ENCODE results near the gene IQCK.

The IQCK gene

DNA sequence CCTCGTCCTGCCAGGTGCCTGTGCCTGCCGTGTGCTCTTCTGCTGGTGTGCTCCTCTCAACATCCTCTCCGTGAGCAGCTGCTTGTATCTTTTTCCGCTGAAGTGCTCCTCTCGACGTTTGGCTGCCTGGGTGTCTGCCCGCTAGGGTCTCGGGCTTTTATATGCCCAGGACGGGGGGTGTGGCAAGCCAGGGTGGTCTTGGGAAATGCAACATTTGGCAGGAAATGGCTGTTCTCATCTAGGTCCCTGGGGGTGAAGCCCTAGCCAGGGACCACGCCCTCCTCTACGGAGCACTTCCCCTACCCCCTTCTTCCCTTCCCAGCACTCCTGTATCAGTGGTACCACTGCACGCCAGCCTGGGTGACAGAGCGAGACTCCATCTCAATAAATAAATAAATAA, 49.4 kb downstream of the IQCK start:
- no peak overlapping the region for H3K4me2 ChIP-seq (ENCODE audit: low read length)
- no peaks in the 10 kb centered on the region for H3K9me3 ChIP-seq (replicated peaks; ENCODE audit: low read length)
- no peaks in the 10 kb centered on the region for H3K4me1 ChIP-seq (ENCODE audit: control insufficient read depth, insufficient read depth, low read length)
- no peaks in the 10 kb centered on the region for H3K27me3 ChIP-seq (ENCODE audit: control insufficient read depth, insufficient read depth, low read length)
- H3K4me3 ChIP-seq (ENCODE audit: low read length), result no peak overlapping the region
- no peak overlapping the region for H3K9ac ChIP-seq (ENCODE audit: low read depth, low read length)
- H3K36me3 ChIP-seq (ENCODE audit: insufficient read depth, low read length), result no peaks in the 10 kb centered on the region

DNA sequence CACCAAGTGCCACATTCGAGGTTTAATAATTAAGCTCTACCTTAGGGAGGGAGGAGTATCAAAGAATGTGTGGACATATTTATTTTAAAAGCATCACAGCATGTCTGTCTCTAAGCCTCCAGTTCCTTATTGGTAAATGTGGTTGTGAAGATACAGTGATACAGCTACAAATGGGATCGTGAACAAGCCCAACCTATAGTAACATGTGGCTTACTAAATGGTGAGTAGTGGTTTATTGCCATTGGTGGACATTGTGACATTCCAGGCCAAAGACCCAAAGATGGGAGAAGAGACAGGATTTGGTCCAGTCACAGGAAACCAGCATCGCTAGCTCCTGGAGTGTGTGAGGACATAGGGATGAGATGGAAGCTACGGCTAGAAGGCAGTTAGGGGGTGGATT, 51.2 kb downstream of the IQCK start:
- no peaks in the 10 kb centered on the region for H3K9me3 ChIP-seq (replicated peaks; ENCODE audit: low read length)
- no peak overlapping the region for H3K9ac ChIP-seq (ENCODE audit: low read depth, low read length)
- no peak overlapping the region for H3K4me3 ChIP-seq (ENCODE audit: low read length)
- H3K36me3 ChIP-seq (ENCODE audit: insufficient read depth, low read length), result no peaks in the 10 kb centered on the region
- no peak overlapping the region for H3K4me2 ChIP-seq (ENCODE audit: low read length)
- H3K4me1 ChIP-seq (ENCODE audit: control insufficient read depth, insufficient read depth, low read length), result no peaks in the 10 kb centered on the region
- H3K27me3 ChIP-seq (ENCODE audit: control insufficient read depth, insufficient read depth, low read length), result no peaks in the 10 kb centered on the region

DNA sequence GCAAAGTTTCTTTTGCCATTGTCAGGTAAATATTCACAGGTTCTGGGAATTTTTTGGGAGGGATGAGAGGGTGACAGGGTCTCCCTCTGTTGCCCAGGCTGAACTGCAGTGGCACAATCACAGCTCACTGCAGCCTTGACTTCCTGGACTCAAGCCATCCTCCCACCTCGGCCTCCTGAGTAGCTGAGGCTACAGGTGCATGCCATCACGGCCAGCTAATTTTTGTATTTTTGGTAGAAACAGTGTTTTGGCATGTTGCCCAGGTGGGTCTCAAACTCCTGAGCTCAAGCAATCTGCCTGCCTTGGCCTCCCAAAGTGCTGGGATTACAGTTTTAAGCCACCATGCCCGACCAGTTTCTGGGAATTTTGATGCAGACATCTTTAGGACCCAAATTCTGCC, 53.0 kb downstream of the IQCK start:
- Histone ChIP-seq H3K36me3 (ENCODE audit: insufficient read depth, low read length) (no peaks in the 10 kb centered on the region), H3K4me1 (ENCODE audit: control insufficient read depth, insufficient read depth, low read length) (no peaks in the 10 kb centered on the region), H3K27me3 (ENCODE audit: control insufficient read depth, insufficient read depth, low read length) (no peaks in the 10 kb centered on the region), H3K4me3 (ENCODE audit: low read length) (no peak overlapping the region), H3K9me3 (replicated peaks; ENCODE audit: low read length) (no peaks in the 10 kb centered on the region), H3K9ac (ENCODE audit: low read depth, low read length) (no peak overlapping the region), H3K4me2 (ENCODE audit: low read length) (no peak overlapping the region)

DNA sequence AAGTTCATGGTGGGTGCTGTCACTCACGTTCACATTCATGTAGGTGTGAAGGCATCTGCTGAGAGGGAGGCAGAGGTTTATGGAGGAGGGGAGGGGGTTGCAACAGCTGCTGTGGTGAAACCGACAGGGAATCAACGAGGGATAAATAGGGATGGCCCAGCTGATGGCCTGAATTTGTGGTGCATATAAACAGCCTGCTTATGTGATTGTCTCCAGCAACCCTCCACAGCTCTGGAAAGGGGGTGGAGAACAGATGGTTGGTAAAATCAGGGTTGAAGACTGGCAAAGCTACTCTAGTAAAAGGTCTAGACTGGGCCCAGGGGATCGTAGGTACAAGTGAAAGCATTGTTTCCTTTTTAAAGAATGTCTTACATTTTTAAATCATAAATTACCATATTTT, 53.7 kb downstream of the IQCK start:
- Histone ChIP-seq H3K4me3 (ENCODE audit: low read length) (no peak overlapping the region), H3K9ac (ENCODE audit: low read depth, low read length) (no peak overlapping the region), H3K36me3 (ENCODE audit: insufficient read depth, low read length) (no peaks in the 10 kb centered on the region), H3K4me1 (ENCODE audit: control insufficient read depth, insufficient read depth, low read length) (no peaks in the 10 kb centered on the region), H3K27me3 (ENCODE audit: control insufficient read depth, insufficient read depth, low read length) (no peaks in the 10 kb centered on the region), H3K4me2 (ENCODE audit: low read length) (no peak overlapping the region), H3K9me3 (replicated peaks; ENCODE audit: low read length) (no peaks in the 10 kb centered on the region)

DNA sequence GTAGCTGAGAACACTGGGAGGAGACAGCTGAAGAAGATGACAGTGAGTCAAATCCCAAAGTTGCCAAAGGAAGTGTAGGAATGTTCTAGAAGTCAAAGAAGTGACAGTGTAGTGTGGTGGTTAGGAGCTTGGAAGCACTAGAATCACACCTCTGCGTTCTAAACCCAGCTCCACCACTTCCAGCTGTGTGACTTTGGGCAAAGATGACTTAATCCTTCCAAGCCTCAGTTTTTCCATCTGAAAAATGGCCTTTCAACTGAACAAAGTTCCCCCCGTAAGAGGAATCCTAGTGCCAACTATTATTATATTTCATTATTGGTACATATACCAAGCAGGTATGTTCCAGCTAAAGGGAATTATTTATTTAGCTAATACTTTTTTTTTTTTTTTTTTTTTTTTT, 56.0 kb downstream of the IQCK start:
- H3K9ac ChIP-seq (ENCODE audit: low read depth, low read length), result no peak overlapping the region
- H3K9me3 ChIP-seq (replicated peaks; ENCODE audit: low read length), result no peaks in the 10 kb centered on the region
- no peaks in the 10 kb centered on the region for H3K27me3 ChIP-seq (ENCODE audit: control insufficient read depth, insufficient read depth, low read length)
- H3K4me2 ChIP-seq (ENCODE audit: low read length), result no peak overlapping the region
- no peaks in the 10 kb centered on the region for H3K4me1 ChIP-seq (ENCODE audit: control insufficient read depth, insufficient read depth, low read length)
- H3K36me3 ChIP-seq (ENCODE audit: insufficient read depth, low read length), result no peaks in the 10 kb centered on the region
- H3K4me3 ChIP-seq (ENCODE audit: low read length), result no peak overlapping the region

GRCh38 chr16:19776147-19776546, 58.1 kb downstream of the IQCK start:
- Histone ChIP-seq H3K9ac (ENCODE audit: low read depth, low read length) (no peak overlapping the region), H3K36me3 (ENCODE audit: insufficient read depth, low read length) (no peaks in the 10 kb centered on the region), H3K4me2 (ENCODE audit: low read length) (no peak overlapping the region), H3K4me3 (ENCODE audit: low read length) (no peak overlapping the region), H3K4me1 (ENCODE audit: control insufficient read depth, insufficient read depth, low read length) (no peaks in the 10 kb centered on the region), H3K27me3 (ENCODE audit: control insufficient read depth, insufficient read depth, low read length) (no peaks in the 10 kb centered on the region), H3K9me3 (replicated peaks; ENCODE audit: low read length) (no peaks in the 10 kb centered on the region)

- H3K4me2 ChIP-seq (ENCODE audit: low read length), result no peak overlapping the region
- no peaks in the 10 kb centered on the region for H3K4me1 ChIP-seq (ENCODE audit: control insufficient read depth, insufficient read depth, low read length)
Measured at GRCh38 chr16:19776565-19776964, 58.5 kb downstream of the IQCK start.

GRCh38 chr16:19780321-19780720, 62.2 kb downstream of the IQCK start:
- H3K9me3 ChIP-seq (replicated peaks; ENCODE audit: low read length), result no peaks in the 10 kb centered on the region
- no peak overlapping the region for H3K4me2 ChIP-seq (ENCODE audit: low read length)
- H3K36me3 ChIP-seq (ENCODE audit: insufficient read depth, low read length), result no peaks in the 10 kb centered on the region
- no peaks in the 10 kb centered on the region for H3K27me3 ChIP-seq (ENCODE audit: control insufficient read depth, insufficient read depth, low read length)
- H3K4me3 ChIP-seq (ENCODE audit: low read length), result no peak overlapping the region
- H3K9ac ChIP-seq (ENCODE audit: low read depth, low read length), result no peak overlapping the region
- no peaks in the 10 kb centered on the region for H3K4me1 ChIP-seq (ENCODE audit: control insufficient read depth, insufficient read depth, low read length)

More at GRCh38 chr16:19776565-19776964, 58.5 kb downstream of the IQCK start:
- H3K27me3 ChIP-seq (ENCODE audit: control insufficient read depth, insufficient read depth, low read length), result no peaks in the 10 kb centered on the region
- no peak overlapping the region for H3K9ac ChIP-seq (ENCODE audit: low read depth, low read length)
- no peaks in the 10 kb centered on the region for H3K9me3 ChIP-seq (replicated peaks; ENCODE audit: low read length)
- H3K36me3 ChIP-seq (ENCODE audit: insufficient read depth, low read length), result no peaks in the 10 kb centered on the region
- no peak overlapping the region for H3K4me3 ChIP-seq (ENCODE audit: low read length)

DNA sequence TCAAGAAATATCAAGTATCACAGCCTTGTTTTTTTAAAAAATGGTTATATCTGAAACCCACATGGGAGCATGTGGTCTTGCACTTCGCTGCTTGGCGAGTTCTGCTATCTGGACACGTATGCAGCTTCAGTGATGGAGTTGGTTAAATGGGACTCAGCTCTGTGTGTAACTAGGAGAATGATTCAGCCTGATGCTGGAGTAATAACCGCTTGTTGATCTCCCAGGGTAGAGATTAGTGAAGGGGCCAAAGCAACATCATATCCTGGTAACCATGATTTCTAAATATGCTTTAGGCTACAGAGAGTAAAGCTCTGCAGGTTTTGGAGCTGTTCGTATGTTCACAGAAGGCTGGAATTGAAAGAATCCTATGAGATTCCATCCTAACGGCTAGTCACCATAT, 63.2 kb downstream of the IQCK start:
- no peaks in the 10 kb centered on the region for H3K27me3 ChIP-seq (ENCODE audit: control insufficient read depth, insufficient read depth, low read length)
- H3K4me1 ChIP-seq (ENCODE audit: control insufficient read depth, insufficient read depth, low read length), result no peaks in the 10 kb centered on the region
- no peak overlapping the region for H3K9ac ChIP-seq (ENCODE audit: low read depth, low read length)
- H3K36me3 ChIP-seq (ENCODE audit: insufficient read depth, low read length), result no peaks in the 10 kb centered on the region
- no peak overlapping the region for H3K4me2 ChIP-seq (ENCODE audit: low read length)
- no peaks in the 10 kb centered on the region for H3K9me3 ChIP-seq (replicated peaks; ENCODE audit: low read length)
- H3K4me3 ChIP-seq (ENCODE audit: low read length), result no peak overlapping the region

DNA sequence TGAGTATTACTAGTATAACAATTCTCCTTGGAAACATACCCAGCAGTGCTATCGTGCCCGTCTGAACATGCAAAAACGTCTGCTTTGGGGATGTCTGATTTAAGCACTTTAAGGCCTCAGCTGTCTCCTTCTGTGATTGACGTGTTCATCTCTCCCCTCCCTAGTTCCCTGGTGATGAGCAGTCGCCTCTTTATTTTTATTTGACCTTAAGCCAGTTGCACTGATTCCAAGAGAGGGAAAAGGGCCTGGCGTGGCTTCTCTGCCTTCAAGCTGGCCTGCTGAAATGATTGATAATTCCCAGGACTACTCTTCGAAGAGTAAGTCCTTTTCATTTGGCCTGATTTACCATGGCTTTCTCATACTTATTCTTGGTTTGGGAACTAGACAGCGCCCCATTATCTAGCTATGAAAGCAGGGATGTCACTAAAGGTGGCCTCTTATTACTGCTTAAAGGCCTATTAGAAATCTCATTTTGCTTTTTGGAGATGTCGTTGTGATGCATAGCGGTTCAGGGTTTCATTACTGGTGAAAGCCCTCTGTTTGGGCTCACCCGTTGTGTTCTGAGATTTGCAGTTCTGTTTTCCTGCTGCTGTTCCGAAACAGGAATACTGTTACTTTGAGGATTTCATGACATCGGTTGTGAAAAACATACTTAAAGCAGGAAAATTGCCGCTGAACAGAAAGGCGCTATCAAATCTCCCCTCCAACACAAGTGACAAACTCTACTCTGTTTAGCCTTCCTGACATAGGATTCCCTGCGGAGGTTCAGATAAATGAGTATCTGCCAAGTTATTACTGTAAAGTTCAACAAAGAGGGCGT, 65.5 kb downstream of the IQCK start:
- H3K36me3 ChIP-seq (ENCODE audit: insufficient read depth, low read length), result no peaks in the 10 kb centered on the region
- H3K4me2 ChIP-seq (ENCODE audit: low read length), result no peak overlapping the region
- no peaks in the 10 kb centered on the region for H3K9me3 ChIP-seq (replicated peaks; ENCODE audit: low read length)
- no peak overlapping the region for H3K4me3 ChIP-seq (ENCODE audit: low read length)
- no peaks in the 10 kb centered on the region for H3K4me1 ChIP-seq (ENCODE audit: control insufficient read depth, insufficient read depth, low read length)
- no peak overlapping the region for H3K9ac ChIP-seq (ENCODE audit: low read depth, low read length)
- H3K27me3 ChIP-seq (ENCODE audit: control insufficient read depth, insufficient read depth, low read length), result no peaks in the 10 kb centered on the region

- Histone ChIP-seq H3K4me3 (ENCODE audit: low read length) (no peak overlapping the region), H3K4me2 (ENCODE audit: low read length) (no peak overlapping the region), H3K36me3 (ENCODE audit: insufficient read depth, low read length) (no peaks in the 10 kb centered on the region), H3K27me3 (ENCODE audit: control insufficient read depth, insufficient read depth, low read length) (no peaks in the 10 kb centered on the region), H3K9ac (ENCODE audit: low read depth, low read length) (no peak overlapping the region), H3K9me3 (replicated peaks; ENCODE audit: low read length) (no peaks in the 10 kb centered on the region), H3K4me1 (ENCODE audit: control insufficient read depth, insufficient read depth, low read length) (no peaks in the 10 kb centered on the region)
Measured at GRCh38 chr16:19784183-19784736, 66.2 kb downstream of the IQCK start.

- H3K4me3 ChIP-seq (ENCODE audit: low read length), result no peak overlapping the region
- H3K9ac ChIP-seq (ENCODE audit: low read depth, low read length), result no peak overlapping the region
Measured at GRCh38 chr16:19785081-19785480, 67.0 kb downstream of the IQCK start.

More at GRCh38 chr16:19785081-19785480, 67.0 kb downstream of the IQCK start:
- no peaks in the 10 kb centered on the region for H3K4me1 ChIP-seq (ENCODE audit: control insufficient read depth, insufficient read depth, low read length)
- H3K9me3 ChIP-seq (replicated peaks; ENCODE audit: low read length), result no peaks in the 10 kb centered on the region
- H3K27me3 ChIP-seq (ENCODE audit: control insufficient read depth, insufficient read depth, low read length), result no peaks in the 10 kb centered on the region
- no peak overlapping the region for H3K4me2 ChIP-seq (ENCODE audit: low read length)
- no peaks in the 10 kb centered on the region for H3K36me3 ChIP-seq (ENCODE audit: insufficient read depth, low read length)

Measured in skeletal muscle satellite cell (primary cell).